Osteocyte (in vitro differentiated cells): ENCODE data around the gene MMP3. TPM values are rescaled to one million over a fixed set of nuclear protein-coding genes. Genes with fewer than 3 reads are reported as not detected.

ENCODE experiments used
- DNase-seq: peaks from one replicate; pipeline ENCODE4 v3.0.0; 2021; ENCODE audit warnings: mixed read lengths; ENCODE audit not compliant: unreplicated experiment; ENCODE audit errors: extremely low spot score
- H3K27ac Mint-ChIP-seq: one replicate; pipeline ENCODE4 v1.8.0; 2021; ENCODE audit warnings: mild to moderate bottlenecking, mixed read lengths; ENCODE audit not compliant: unreplicated experiment
- H3K27me3 Mint-ChIP-seq: one replicate; pipeline ENCODE4 v1.8.0; 2021; ENCODE audit warnings: mixed read lengths; ENCODE audit not compliant: unreplicated experiment
- H3K36me3 Mint-ChIP-seq: one replicate; pipeline ENCODE4 v1.8.0; 2021; ENCODE audit warnings: mixed read lengths; ENCODE audit not compliant: unreplicated experiment
- H3K4me1 Mint-ChIP-seq: one replicate; pipeline ENCODE4 v1.8.0; 2021; ENCODE audit warnings: mixed read lengths; ENCODE audit not compliant: unreplicated experiment
- H3K4me3 Mint-ChIP-seq: one replicate; pipeline ENCODE4 v1.8.0; 2021; ENCODE audit warnings: mild to moderate bottlenecking, moderate library complexity, mixed read lengths; ENCODE audit not compliant: unreplicated experiment
- H3K9me3 Mint-ChIP-seq: one replicate; pipeline ENCODE4 v1.8.0; 2021; ENCODE audit warnings: mixed read lengths; ENCODE audit not compliant: unreplicated experiment
- total RNA-seq: library from RNA; stranded (reverse); gene quantifications from 2 replicates; pipeline ENCODE4 v1.2.1, GENCODE V29; 2021
- TF ChIP-seq, protein P1 (sequence below): fragments of 200-600 bp; sonication (generic); IDR thresholded peaks from 2 replicates; pipeline ENCODE4 v1.5.0; 2021; ENCODE audit warnings: antibody characterized with exemption, mild to moderate bottlenecking, moderate library complexity

Gene MMP3
- total RNA-seq, 1 donor from 2014 or later: not detected

DNA sequence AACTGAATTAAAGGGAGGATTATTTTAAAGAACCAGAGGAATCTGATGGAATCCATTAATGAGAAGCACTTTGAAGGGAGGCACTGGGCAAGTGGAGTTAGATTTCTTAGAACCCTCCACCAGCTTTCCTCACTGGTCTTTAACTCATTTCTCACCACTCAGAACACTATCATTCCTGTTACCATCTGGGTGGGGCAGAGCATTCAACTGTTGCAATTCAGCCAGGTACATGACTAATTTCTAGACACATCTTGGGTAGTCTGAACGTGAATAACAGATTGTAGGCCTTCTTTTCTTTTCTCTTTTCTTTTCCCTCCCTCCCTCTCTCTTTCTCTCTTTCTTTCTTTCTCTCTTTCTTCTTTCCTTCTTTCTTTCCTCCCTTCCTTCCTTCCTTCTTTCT lies 29.9 kb downstream of the MMP3 start:
- Mint-ChIP-seq H3K4me1 (no peaks in the 10 kb centered on the region), H3K4me3 (no peak overlapping the region), H3K27me3 (peaks cover 30% of the 10 kb centered on the region), H3K36me3 (peaks cover 2% of the 10 kb centered on the region), H3K27ac (no peak overlapping the region), H3K9me3 (peaks cover 21% of the 10 kb centered on the region)
- TF ChIP-seq, protein P1, sequence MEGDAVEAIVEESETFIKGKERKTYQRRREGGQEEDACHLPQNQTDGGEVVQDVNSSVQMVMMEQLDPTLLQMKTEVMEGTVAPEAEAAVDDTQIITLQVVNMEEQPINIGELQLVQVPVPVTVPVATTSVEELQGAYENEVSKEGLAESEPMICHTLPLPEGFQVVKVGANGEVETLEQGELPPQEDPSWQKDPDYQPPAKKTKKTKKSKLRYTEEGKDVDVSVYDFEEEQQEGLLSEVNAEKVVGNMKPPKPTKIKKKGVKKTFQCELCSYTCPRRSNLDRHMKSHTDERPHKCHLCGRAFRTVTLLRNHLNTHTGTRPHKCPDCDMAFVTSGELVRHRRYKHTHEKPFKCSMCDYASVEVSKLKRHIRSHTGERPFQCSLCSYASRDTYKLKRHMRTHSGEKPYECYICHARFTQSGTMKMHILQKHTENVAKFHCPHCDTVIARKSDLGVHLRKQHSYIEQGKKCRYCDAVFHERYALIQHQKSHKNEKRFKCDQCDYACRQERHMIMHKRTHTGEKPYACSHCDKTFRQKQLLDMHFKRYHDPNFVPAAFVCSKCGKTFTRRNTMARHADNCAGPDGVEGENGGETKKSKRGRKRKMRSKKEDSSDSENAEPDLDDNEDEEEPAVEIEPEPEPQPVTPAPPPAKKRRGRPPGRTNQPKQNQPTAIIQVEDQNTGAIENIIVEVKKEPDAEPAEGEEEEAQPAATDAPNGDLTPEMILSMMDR: no peak
- DNase-seq: no peak

DNA sequence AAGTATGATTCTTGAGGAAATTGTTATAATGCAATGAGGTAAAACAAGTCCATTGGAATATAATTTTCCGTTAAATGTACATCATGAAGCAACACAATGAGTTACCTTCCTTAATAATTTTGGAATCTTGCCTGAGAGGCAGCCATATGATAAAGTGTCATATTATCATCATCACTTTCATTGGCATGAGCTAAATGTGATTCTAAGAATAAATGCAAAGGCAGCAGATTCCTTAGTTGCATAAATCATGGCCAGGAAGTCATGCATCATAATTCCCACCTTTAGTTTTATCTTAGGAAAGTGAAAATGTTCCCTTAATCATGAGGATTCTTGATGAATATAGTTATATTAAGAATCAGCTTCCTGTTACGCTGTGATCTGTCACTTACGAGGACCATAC lies 31.2 kb downstream of the MMP3 start:
- TF ChIP-seq, protein P1: no peak
- no peaks in the 10 kb centered on the region for H3K4me1 Mint-ChIP-seq
- peaks cover 24% of the 10 kb centered on the region for H3K27me3 Mint-ChIP-seq
- H3K36me3 Mint-ChIP-seq: no peaks in the 10 kb centered on the region
- no peak overlapping the region for H3K27ac Mint-ChIP-seq
- H3K4me3 Mint-ChIP-seq: no peak overlapping the region
- H3K9me3 Mint-ChIP-seq: peaks cover 10% of the 10 kb centered on the region
- no peak for DNase-seq

DNA sequence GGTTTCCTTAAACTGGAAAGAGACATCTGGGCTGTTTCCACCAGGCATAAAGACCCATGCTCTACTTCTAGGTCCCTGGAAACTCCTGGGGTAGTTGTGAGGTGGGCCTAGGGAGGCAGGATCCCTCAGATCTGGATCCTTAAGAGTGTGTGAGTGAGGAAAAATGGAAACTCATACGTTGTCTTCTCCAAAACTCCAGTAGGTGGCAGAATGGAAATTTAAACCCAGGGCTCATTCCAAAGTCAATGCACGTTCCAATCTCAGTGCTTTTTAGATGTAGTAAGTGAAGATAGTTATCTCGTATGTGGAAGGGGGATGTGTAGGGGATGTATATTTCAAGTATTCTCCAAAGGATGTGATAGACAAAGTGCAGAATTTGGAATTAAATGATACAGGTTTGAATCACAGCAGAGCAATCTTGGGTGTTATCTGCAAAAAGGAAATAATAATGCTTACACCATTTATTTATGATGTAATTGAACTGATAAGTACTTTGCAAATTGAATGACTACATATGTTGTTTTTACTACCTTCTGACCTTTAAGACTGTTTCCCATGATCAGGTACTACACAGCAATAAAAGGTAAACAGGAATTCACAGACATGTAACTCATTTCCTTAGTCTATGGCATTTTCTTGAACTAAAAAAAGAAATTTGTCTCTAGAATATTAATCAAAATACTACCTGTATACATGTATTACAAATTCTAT lies 32.3 kb downstream of the MMP3 start:
- no peak overlapping the region for H3K4me3 Mint-ChIP-seq
- no peaks in the 10 kb centered on the region for H3K9me3 Mint-ChIP-seq
- no peaks in the 10 kb centered on the region for H3K36me3 Mint-ChIP-seq
- DNase-seq: no peak
- TF ChIP-seq, protein P1: peak; percentile 69
- no peak overlapping the region for H3K27ac Mint-ChIP-seq
- H3K4me1 Mint-ChIP-seq: no peaks in the 10 kb centered on the region
- peaks cover 16% of the 10 kb centered on the region for H3K27me3 Mint-ChIP-seq

DNA sequence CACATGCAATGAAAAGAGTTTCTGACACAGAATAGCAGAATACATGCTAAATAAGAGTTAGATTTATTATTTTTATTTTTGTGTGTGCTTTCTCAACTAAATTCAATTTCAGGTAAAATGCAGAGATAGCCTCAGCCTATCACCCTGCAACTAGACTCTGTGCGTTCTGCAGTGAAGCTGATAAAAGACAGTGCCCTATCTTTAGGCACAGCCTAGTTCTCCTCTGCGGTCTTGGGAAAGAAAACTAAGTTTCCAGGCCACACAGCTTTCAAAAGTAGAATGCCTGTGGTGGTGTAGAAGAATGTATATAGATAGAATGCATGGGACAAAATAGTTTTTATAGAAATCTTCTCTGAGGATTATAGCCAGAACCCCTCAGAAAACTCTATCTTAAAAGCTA lies 33.4 kb downstream of the MMP3 start:
- no peaks in the 10 kb centered on the region for H3K36me3 Mint-ChIP-seq

DNA sequence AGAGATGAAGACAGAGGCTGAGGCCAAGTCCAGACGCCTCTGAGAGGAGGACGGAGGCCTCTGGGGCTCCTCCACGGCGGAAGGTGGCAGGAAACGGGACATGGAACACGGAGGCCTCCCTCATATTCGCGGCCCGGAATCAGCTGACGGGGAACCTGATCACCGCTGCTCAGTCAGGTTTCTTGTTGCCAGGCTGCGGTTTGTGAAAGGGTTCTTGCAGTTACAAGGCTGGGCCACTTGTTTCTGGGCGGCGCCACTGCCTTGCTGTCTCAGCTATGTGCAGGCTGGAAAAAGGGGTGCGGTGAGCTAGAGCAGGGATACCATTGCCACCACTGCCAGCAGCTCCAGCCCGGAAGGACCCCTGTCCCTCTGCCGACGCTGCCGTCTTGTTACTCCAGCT lies 35.5 kb downstream of the MMP3 start:
- Mint-ChIP-seq H3K4me3 (no peak overlapping the region), H3K27ac (no peak overlapping the region), H3K36me3 (no peaks in the 10 kb centered on the region)

More for the DNA sequence above, 33.4 kb downstream of the MMP3 start:
- Mint-ChIP-seq H3K4me3 (no peak overlapping the region), H3K27ac (no peak overlapping the region), H3K27me3 (peaks cover 13% of the 10 kb centered on the region), H3K9me3 (no peaks in the 10 kb centered on the region), H3K4me1 (no peaks in the 10 kb centered on the region)
- no peak for DNase-seq
- TF ChIP-seq, protein P1: no peak

More for the DNA sequence above, 35.5 kb downstream of the MMP3 start:
- TF ChIP-seq, protein P1: peak; percentile 48
- no peaks in the 10 kb centered on the region for H3K4me1 Mint-ChIP-seq
- no peaks in the 10 kb centered on the region for H3K9me3 Mint-ChIP-seq
- peaks cover 12% of the 10 kb centered on the region for H3K27me3 Mint-ChIP-seq
- no peak for DNase-seq
